ENCODE data around the gene RBM43. TPM values are rescaled to one million over a fixed set of nuclear protein-coding genes. Genes with fewer than 3 reads are reported as not detected.

The RBM43 gene
- polyA plus RNA-seq, 1 donor (not counting 4 experiments of a cell fraction or from before 2014, with no cell fraction given) = 2.7 TPM

DNA sequence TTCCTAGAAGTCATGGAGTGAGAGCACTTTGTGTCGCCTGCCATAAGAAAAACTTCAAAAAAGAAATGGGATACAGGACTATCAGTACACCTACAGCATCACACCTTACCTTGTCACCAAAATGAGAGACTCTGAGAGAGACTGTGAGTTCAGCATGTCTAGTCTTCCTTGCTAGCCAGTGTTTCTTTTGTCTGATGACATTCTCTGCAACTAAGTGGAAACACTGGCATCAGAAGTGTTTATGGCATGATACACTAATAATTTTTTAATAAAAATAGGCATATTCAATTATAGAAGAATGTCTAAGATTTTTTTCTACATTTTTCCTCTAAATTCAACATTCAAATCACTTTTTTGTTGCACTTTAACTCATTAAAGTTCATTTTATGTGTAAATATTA is 9.0 kb downstream of the RBM43 start:
- Histone ChIP-seq H3K4me1 (ENCODE audit: control insufficient read depth, extremely low read depth, insufficient read depth, low read length) (no peaks in the 10 kb centered on the region), H2AFZ (ENCODE audit: control insufficient read depth, low read length) (no peak overlapping the region), H3K27ac (ENCODE audit: control insufficient read depth, insufficient read depth, low read length) (no peak overlapping the region), H3K27me3 (ENCODE audit: control insufficient read depth, extremely low read depth, insufficient read depth, low read length) (no peaks in the 10 kb centered on the region), H4K20me1 (ENCODE audit: control insufficient read depth, extremely low read depth, insufficient read depth, low read length) (no peaks in the 10 kb centered on the region), H3K9me1 (ENCODE audit: control insufficient read depth, extremely low read depth, insufficient read depth, low read length) (no peaks in the 10 kb centered on the region), H3K9me3 (ENCODE audit: control insufficient read depth, low read depth, low read length) (no peaks in the 10 kb centered on the region), H3K36me3 (ENCODE audit: control insufficient read depth in 2 of 2, extremely low read depth in 1 of 2, insufficient read depth in 2 of 2, low read length in 2 of 2) (no peaks in the 10 kb centered on the region), H3K4me2 (ENCODE audit: control insufficient read depth, extremely low read depth, insufficient read depth, low read depth, low read length) (no peak overlapping the region), H3K79me2 (ENCODE audit: control insufficient read depth, insufficient read depth, low read length) (no peaks in the 10 kb centered on the region), H3K4me3 (ENCODE audit: control insufficient read depth in 2 of 3, extremely low read depth in 1 of 3, insufficient read depth in 2 of 3, low read depth in 1 of 3, low read length in 3 of 3) (no peak overlapping the region), H3K9ac (ENCODE audit: control insufficient read depth, extremely low read depth, insufficient read depth, low read length) (no peak overlapping the region)
- no peak for FAIRE-seq
- dilution Hi-C loops (cut with MboI; ENCODE audit: extremely low pct_ligation_motif_present, low sequenced_read_pairs) = no loop called here
- no peak for DNase-seq (ENCODE audit: low read depth, low spot score)
- no peak for TF ChIP-seq EZH2 (IDR thresholded peaks at IDR 0.05; ENCODE audit: low read length)
- TF ChIP-seq, protein P1, sequence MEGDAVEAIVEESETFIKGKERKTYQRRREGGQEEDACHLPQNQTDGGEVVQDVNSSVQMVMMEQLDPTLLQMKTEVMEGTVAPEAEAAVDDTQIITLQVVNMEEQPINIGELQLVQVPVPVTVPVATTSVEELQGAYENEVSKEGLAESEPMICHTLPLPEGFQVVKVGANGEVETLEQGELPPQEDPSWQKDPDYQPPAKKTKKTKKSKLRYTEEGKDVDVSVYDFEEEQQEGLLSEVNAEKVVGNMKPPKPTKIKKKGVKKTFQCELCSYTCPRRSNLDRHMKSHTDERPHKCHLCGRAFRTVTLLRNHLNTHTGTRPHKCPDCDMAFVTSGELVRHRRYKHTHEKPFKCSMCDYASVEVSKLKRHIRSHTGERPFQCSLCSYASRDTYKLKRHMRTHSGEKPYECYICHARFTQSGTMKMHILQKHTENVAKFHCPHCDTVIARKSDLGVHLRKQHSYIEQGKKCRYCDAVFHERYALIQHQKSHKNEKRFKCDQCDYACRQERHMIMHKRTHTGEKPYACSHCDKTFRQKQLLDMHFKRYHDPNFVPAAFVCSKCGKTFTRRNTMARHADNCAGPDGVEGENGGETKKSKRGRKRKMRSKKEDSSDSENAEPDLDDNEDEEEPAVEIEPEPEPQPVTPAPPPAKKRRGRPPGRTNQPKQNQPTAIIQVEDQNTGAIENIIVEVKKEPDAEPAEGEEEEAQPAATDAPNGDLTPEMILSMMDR (optimal IDR thresholded peaks at IDR 0.05 in 1 of 3, IDR thresholded peaks at IDR 0.05 in 1 of 3, conservative IDR thresholded peaks at IDR 0.05 in 1 of 3; ENCODE audit: extremely low read depth in 1 of 3, insufficient read depth in 2 of 3, low read length in 3 of 3) = no peak

GRCh38 chr2:151251012-151251411 is 10.7 kb downstream of the RBM43 start:
- Histone ChIP-seq H3K4me3 (ENCODE audit: control insufficient read depth in 2 of 3, extremely low read depth in 1 of 3, insufficient read depth in 2 of 3, low read depth in 1 of 3, low read length in 3 of 3) (no peak overlapping the region), H3K4me1 (ENCODE audit: control insufficient read depth, extremely low read depth, insufficient read depth, low read length) (no peaks in the 10 kb centered on the region), H3K27ac (ENCODE audit: control insufficient read depth, insufficient read depth, low read length) (no peak overlapping the region), H2AFZ (ENCODE audit: control insufficient read depth, low read length) (no peak overlapping the region), H3K27me3 (ENCODE audit: control insufficient read depth, extremely low read depth, insufficient read depth, low read length) (no peaks in the 10 kb centered on the region), H3K9me1 (ENCODE audit: control insufficient read depth, extremely low read depth, insufficient read depth, low read length) (no peaks in the 10 kb centered on the region), H3K79me2 (ENCODE audit: control insufficient read depth, insufficient read depth, low read length) (no peaks in the 10 kb centered on the region), H3K9me3 (ENCODE audit: control insufficient read depth, low read depth, low read length) (no peaks in the 10 kb centered on the region), H3K9ac (ENCODE audit: control insufficient read depth, extremely low read depth, insufficient read depth, low read length) (no peak overlapping the region), H4K20me1 (ENCODE audit: control insufficient read depth, extremely low read depth, insufficient read depth, low read length) (no peaks in the 10 kb centered on the region), H3K4me2 (ENCODE audit: control insufficient read depth, extremely low read depth, insufficient read depth, low read depth, low read length) (no peak overlapping the region), H3K36me3 (ENCODE audit: control insufficient read depth in 2 of 2, extremely low read depth in 1 of 2, insufficient read depth in 2 of 2, low read length in 2 of 2) (no peaks in the 10 kb centered on the region)
- TF ChIP-seq EZH2 (IDR thresholded peaks at IDR 0.05; ENCODE audit: low read length) = no peak
- TF ChIP-seq, protein P1 (optimal IDR thresholded peaks at IDR 0.05 in 1 of 3, IDR thresholded peaks at IDR 0.05 in 1 of 3, conservative IDR thresholded peaks at IDR 0.05 in 1 of 3; ENCODE audit: extremely low read depth in 1 of 3, insufficient read depth in 2 of 3, low read length in 3 of 3) = no peak
- FAIRE-seq = no peak
- no peak for DNase-seq (ENCODE audit: low read depth, low spot score)
- dilution Hi-C loops (cut with MboI; ENCODE audit: extremely low pct_ligation_motif_present, low sequenced_read_pairs) = no loop called here
